ENCODE measurements around the gene FHIP1B. TPM values are rescaled to one million over a fixed set of nuclear protein-coding genes. Genes with fewer than 3 reads are reported as not detected.

FHIP1B gene
- total RNA-seq, 1 donor from 2014 or later = 20.3 TPM

GRCh38 chr11:6240139-6240538 is 5.7 kb upstream of the FHIP1B start:
- DNase-seq (ENCODE audit: low read depth) = no peak

GRCh38 chr11:6238902-6239301 is 4.5 kb upstream of the FHIP1B start, which contains the start of gene CNGA4:
TSS of gene CNGA4 (plus strand) at chr11:6239089. CDS start at chr11:6239207, 118 bp downstream.
- DNase-seq (ENCODE audit: low read depth) = no peak

- no peak for DNase-seq (ENCODE audit: low read depth)
Observed at GRCh38 chr11:6237761-6238302, 3.4 kb upstream of the FHIP1B start.

GRCh38 chr11:6237266-6237665 is 2.8 kb upstream of the FHIP1B start:
- DNase-seq (ENCODE audit: low read depth) = no peak

GRCh38 chr11:6233984-6234386 is 451 bp downstream of the FHIP1B start:
- no peak for DNase-seq (ENCODE audit: low read depth)

- no peak for DNase-seq (ENCODE audit: low read depth)
Observed at GRCh38 chr11:6232899-6233298, 1.5 kb downstream of the FHIP1B start.

- no peak for DNase-seq (ENCODE audit: low read depth)
Observed at GRCh38 chr11:6229911-6230310, 4.5 kb downstream of the FHIP1B start.

GRCh38 chr11:6228520-6228919 is 5.9 kb downstream of the FHIP1B start:
- DNase-seq (ENCODE audit: low read depth) = no peak

GRCh38 chr11:6225896-6226295 is 8.5 kb downstream of the FHIP1B start:
- DNase-seq (ENCODE audit: low read depth) = no peak

- no peak for DNase-seq (ENCODE audit: low read depth)
Observed at GRCh38 chr11:6225024-6225423, 9.4 kb downstream of the FHIP1B start.

GRCh38 chr11:6224421-6224820 is 10.0 kb downstream of the FHIP1B start:
- DNase-seq (ENCODE audit: low read depth) = no peak

GRCh38 chr11:6223854-6224253 is 10.6 kb downstream of the FHIP1B start:
- DNase-seq (ENCODE audit: low read depth) = no peak

- peak; percentile 92 for DNase-seq (ENCODE audit: low read depth)
Observed at GRCh38 chr11:6219359-6219758, 15.1 kb downstream of the FHIP1B start.

GRCh38 chr11:6217722-6218121 is 16.7 kb downstream of the FHIP1B start:
- DNase-seq (ENCODE audit: low read depth) = no peak

- no peak for DNase-seq (ENCODE audit: low read depth)
Observed at GRCh38 chr11:6216501-6216900, 17.9 kb downstream of the FHIP1B start.

GRCh38 chr11:6214530-6214929 is 19.9 kb downstream of the FHIP1B start:
- DNase-seq (ENCODE audit: low read depth) = no peak

- DNase-seq (ENCODE audit: low read depth) = no peak
Observed at GRCh38 chr11:6210274-6210955, 24.0 kb downstream of the FHIP1B start.

- no peak for DNase-seq (ENCODE audit: low read depth)
Observed at GRCh38 chr11:6209801-6210200, 24.6 kb downstream of the FHIP1B start.

- DNase-seq (ENCODE audit: low read depth) = no peak
Observed at GRCh38 chr11:6206456-6207180, 27.8 kb downstream of the FHIP1B start.

- DNase-seq (ENCODE audit: low read depth) = no peak
Observed at GRCh38 chr11:6205366-6205765, 29.1 kb downstream of the FHIP1B start, which contains the start of gene C11orf42. TSS of gene C11orf42 (plus strand) at chr11:6205557. CDS start at chr11:6205616, 59 bp downstream.

GRCh38 chr11:6204706-6205105 is 29.7 kb downstream of the FHIP1B start:
- DNase-seq (ENCODE audit: low read depth) = no peak

GRCh38 chr11:6203327-6203726 is 31.1 kb downstream of the FHIP1B start:
- no peak for DNase-seq (ENCODE audit: low read depth)

GRCh38 chr11:6202041-6202440 is 32.4 kb downstream of the FHIP1B start:
- no peak for DNase-seq (ENCODE audit: low read depth)

Measured in renal cortical epithelial cell (primary cell).